Right atrium auricular region (tissue), 2 donors: ENCODE data around the gene SYCP3. TPM values are rescaled to one million over a fixed set of nuclear protein-coding genes. Genes with fewer than 3 reads are reported as not detected.
"Not testable (repeated sequence)": the region's sequence is repeated elsewhere in the genome, so short reads cannot be mapped to it uniquely, and the experiment has no call there.

ENCODE experiments used
- DNase-seq: peaks from one replicate; pipeline ENCODE4 v3.0.0-alpha.2; 2019; ENCODE audit warnings: low spot score
- H3K27ac ChIP-seq, 2 donors: fragments of 200-600 bp; sonication (generic); 1 replicate in 1 of 2; 2 replicates in 1 of 2; pipeline ENCODE4 v1.5.1; 2016 to 2019
- H3K27me3 ChIP-seq, 2 donors: fragments of 200-600 bp; sonication (generic); one replicate each; pipeline versions ENCODE4 v1.5.1 to v1.6.0; 2017 to 2019
- H3K36me3 ChIP-seq: fragments of 200-600 bp; sonication (generic); one replicate; pipeline ENCODE4 v1.5.1; 2016
- H3K4me1 ChIP-seq, 2 donors: fragments of 200-600 bp; sonication (generic); one replicate each; pipeline versions ENCODE4 v1.5.1 to v1.6.0; 2017 to 2019
- H3K4me3 ChIP-seq, 2 donors: fragments of 200-600 bp; sonication (generic); 1 replicate in 1 of 2; 2 replicates in 1 of 2; pipeline ENCODE4 v1.5.1; 2017 to 2019; ENCODE audit warnings: mild to moderate bottlenecking in 1 of 2, moderate library complexity in 1 of 2
- H3K9me3 ChIP-seq, 2 donors: fragments of 200-600 bp; sonication (generic); one replicate each; pipeline ENCODE4 v1.5.1; 2019
- total RNA-seq, 2 donors: library from RNA; depleted of rRNA; stranded (reverse); fragments of >200 nt; gene quantifications; one replicate each; pipeline ENCODE4 v1.1.0, GENCODE V29; 2016
- TF ChIP-seq, protein P1 (sequence below), 2 donors: fragments of 200-600 bp; sonication (generic); IDR thresholded peaks; one replicate each; pipeline ENCODE4 v1.5.1; 2019; ENCODE audit warnings: antibody characterized with exemption in 2 of 2

The SYCP3 gene
- total RNA-seq, 2 donors from 2014 or later = not detected

DNA sequence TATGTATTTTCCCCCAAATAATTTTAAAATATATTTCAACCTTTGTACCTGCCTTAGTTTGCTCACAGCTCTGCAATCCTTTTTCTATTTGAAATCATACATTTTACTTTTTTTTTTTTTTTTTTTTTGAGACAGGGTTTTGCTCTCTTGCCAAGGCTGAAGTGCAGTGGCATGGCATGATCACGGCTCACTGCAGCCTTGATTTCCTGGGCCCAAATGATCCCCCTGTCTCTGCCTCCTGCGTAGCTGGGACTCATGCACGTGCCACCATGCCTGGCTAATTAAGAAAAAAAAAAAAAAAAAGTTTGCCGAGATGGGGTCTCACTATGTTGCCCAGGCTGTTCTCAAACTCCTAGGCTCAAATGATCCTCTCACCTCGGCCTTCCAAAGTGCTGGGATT, 1.3 kb upstream of the SYCP3 start:
- TF ChIP-seq, protein P1, sequence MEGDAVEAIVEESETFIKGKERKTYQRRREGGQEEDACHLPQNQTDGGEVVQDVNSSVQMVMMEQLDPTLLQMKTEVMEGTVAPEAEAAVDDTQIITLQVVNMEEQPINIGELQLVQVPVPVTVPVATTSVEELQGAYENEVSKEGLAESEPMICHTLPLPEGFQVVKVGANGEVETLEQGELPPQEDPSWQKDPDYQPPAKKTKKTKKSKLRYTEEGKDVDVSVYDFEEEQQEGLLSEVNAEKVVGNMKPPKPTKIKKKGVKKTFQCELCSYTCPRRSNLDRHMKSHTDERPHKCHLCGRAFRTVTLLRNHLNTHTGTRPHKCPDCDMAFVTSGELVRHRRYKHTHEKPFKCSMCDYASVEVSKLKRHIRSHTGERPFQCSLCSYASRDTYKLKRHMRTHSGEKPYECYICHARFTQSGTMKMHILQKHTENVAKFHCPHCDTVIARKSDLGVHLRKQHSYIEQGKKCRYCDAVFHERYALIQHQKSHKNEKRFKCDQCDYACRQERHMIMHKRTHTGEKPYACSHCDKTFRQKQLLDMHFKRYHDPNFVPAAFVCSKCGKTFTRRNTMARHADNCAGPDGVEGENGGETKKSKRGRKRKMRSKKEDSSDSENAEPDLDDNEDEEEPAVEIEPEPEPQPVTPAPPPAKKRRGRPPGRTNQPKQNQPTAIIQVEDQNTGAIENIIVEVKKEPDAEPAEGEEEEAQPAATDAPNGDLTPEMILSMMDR (IDR thresholded peaks at IDR 0.05) = no peak
- Histone ChIP-seq H3K4me3 (no peak overlapping the region), H3K4me1 (no peaks in the 10 kb centered on the region), H3K27ac (no peak overlapping the region), H3K27me3 (no peaks in the 10 kb centered on the region), H3K9me3 (no peaks in the 10 kb centered on the region), H3K36me3 (peaks cover 61% of the 10 kb centered on the region)
- no peak for DNase-seq

DNA sequence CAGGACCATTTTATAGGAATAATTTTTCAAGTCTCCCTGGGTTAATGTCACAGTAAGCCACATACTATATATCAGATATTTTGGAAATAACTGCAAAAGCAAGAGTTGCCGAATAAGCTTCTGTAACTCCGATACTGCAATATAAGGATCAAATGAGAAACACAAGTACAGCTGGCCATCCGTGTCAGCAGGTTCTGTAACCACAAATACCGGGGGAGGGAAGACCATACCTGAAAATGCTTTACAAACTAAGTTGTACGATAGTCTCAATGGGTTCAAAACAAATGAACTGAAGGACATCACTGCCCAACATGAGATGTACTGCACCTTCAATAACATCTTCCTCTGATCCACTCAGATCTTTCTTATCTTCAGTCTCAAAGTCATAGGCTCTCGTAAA, 1.8 kb downstream of the SYCP3 start:
- Histone ChIP-seq H3K4me3 (no peak overlapping the region), H3K27ac (no peak overlapping the region), H3K9me3 (no peaks in the 10 kb centered on the region), H3K27me3 (no peaks in the 10 kb centered on the region), H3K4me1 (no peaks in the 10 kb centered on the region), H3K36me3 (peaks cover 59% of the 10 kb centered on the region)
- no peak for DNase-seq
- TF ChIP-seq, protein P1 (IDR thresholded peaks at IDR 0.05) = no peak

DNA sequence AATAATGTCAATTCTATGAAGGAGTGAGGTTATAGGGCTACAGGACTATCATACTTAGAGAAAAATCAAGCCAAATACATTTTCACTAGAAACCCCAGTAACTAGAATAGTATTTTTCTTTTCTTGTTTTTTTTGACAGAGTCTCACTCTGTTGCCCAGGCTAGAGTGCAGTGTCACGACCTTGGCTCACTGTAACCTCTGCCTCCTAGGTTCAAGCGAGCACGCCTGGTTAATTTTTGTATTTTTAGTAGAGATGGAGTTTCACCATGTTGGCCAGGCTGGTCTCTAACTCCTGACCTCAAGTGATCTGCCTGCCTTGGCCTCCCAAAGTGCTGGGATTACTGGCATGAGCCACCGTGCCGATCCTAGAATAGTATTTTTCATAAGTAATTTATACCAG, 4.8 kb downstream of the SYCP3 start:
- not testable (repeated sequence) for H3K27me3 ChIP-seq, H3K4me3 ChIP-seq, H3K27ac ChIP-seq, H3K9me3 ChIP-seq, DNase-seq, H3K4me1 ChIP-seq
- peaks cover 58% of the 10 kb centered on the region for H3K36me3 ChIP-seq

DNA sequence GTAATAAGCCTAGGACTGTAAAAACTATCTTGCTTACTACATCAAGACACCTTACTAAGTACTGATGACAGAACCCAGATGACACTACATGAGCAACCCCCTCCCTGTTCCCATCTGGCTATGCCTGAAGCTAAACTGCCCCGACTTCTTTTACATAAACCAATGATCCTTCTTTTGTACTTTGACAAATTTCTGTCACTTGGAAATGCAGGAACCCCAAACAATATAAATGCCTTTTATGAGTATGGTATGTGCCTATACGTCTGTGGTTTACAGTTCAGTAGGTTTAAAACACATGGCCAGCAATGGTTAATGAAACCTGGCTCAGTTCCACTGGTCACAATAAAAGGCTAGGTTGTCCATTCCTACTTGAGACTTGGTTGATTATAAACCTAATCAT, 6.1 kb downstream of the SYCP3 start:
- no peak overlapping the region for H3K27ac ChIP-seq
- H3K27me3 ChIP-seq = no peaks in the 10 kb centered on the region
- no peak for DNase-seq
- H3K4me1 ChIP-seq = no peaks in the 10 kb centered on the region
- peaks cover 47% of the 10 kb centered on the region for H3K36me3 ChIP-seq
- TF ChIP-seq, protein P1 (IDR thresholded peaks at IDR 0.05) = no peak
- H3K4me3 ChIP-seq = no peak overlapping the region
- H3K9me3 ChIP-seq = no peaks in the 10 kb centered on the region

DNA sequence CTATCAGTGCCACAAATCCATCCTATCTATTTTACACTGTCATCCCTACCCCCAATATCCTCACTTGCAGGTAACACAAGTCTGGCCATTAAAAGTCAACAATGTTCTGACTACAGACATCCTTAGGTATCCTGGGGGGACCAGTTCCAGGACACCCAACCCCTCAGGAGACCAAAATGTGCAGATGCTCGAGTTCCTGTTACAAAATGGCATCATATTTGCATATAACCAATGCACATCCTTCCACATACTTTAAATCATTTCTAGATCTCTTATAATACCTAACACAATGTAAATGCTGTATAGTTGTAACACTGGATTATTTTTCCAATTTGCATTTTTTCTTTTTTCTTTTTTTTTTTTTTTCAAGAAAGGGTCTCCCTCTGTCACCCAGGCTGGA, 6.9 kb downstream of the SYCP3 start:
- no peak overlapping the region for H3K4me3 ChIP-seq
- DNase-seq = no peak
- H3K36me3 ChIP-seq = peaks cover 53% of the 10 kb centered on the region
- H3K27ac ChIP-seq = no peak overlapping the region
- H3K9me3 ChIP-seq = no peaks in the 10 kb centered on the region
- H3K27me3 ChIP-seq = no peaks in the 10 kb centered on the region
- H3K4me1 ChIP-seq = no peaks in the 10 kb centered on the region
- TF ChIP-seq, protein P1 (IDR thresholded peaks at IDR 0.05) = no peak

DNA sequence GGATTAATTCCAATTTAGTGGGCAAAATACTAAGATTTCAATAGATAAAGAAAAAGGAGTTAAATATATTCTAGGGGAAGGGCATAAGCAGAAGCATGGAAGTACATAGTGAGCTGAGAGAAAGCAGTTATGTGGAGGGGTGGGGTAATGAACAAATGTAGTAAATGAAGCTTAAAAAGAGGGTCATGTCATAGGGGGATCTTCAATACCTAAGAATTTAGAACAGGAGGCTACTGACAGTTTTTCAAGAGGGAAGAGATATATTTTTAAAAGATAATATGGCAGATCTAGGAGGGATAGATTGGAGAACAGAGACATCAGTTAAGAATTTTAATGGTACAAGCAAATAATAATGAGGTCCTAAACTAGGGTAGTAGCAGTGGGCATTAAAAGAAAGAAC, 9.4 kb downstream of the SYCP3 start:
- peaks cover 69% of the 10 kb centered on the region for H3K36me3 ChIP-seq
- no peak overlapping the region for H3K4me3 ChIP-seq
- no peaks in the 10 kb centered on the region for H3K27me3 ChIP-seq
- no peaks in the 10 kb centered on the region for H3K4me1 ChIP-seq
- no peak for DNase-seq
- TF ChIP-seq, protein P1 (IDR thresholded peaks at IDR 0.05) = no peak
- H3K27ac ChIP-seq = no peak overlapping the region
- H3K9me3 ChIP-seq = no peaks in the 10 kb centered on the region
